IMR-90 (cell line): ENCODE results near the gene FEM1B.

Experiments
- CTCF ChIP-seq: conservative IDR thresholded peaks from 2 replicates; pipeline ENCODE4 v1.5.1; 2012; ENCODE audit warnings: mild to moderate bottlenecking, low read depth, low read length, improper control_type of control experiment
- MAFK ChIP-seq: IDR thresholded peaks from 2 replicates; pipeline ENCODE4 v1.6.1; 2012; ENCODE audit warnings: low read depth, low read length, improper control_type of control experiment
- POLR2A ChIP-seq: IDR thresholded peaks from 2 replicates; pipeline ENCODE4 v1.6.1; 2012; ENCODE audit warnings: mild to moderate bottlenecking, low read depth, low read length
- SMC3 ChIP-seq: fragments of 150-350 bp; IDR thresholded peaks from 2 replicates; pipeline ENCODE4 v1.6.1; 2016; ENCODE audit warnings: low read depth, mild to moderate bottlenecking, antibody characterized with exemption, low read length, moderate library complexity

- no peak for TF ChIP-seq CTCF
- TF ChIP-seq POLR2A: no peak
- TF ChIP-seq SMC3: no peak
- no peak for TF ChIP-seq MAFK
These were observed 66.2 kb downstream of the FEM1B start for GRCh38 chr15:68343579-68344225.
